OCI-LY7 (cell line): ENCODE measurements around the gene STK26. TPM values are rescaled to one million over a fixed set of nuclear protein-coding genes. Genes with fewer than 3 reads are reported as not detected.
A peak's percentile ranks its signal among the peaks of the same experiment; 100 is the strongest.

Experiments
- BruUV-seq: library from RNA; stranded (reverse); fragments of 400-500 nt; replicated peaks from 2 replicates; lab custom pipeline; 2021; lab: Mats Ljungman, UMichigan
- CTCF ChIA-PET: fragments of 300-600 bp; sonication (Branson Sonifier 250); formaldehyde crosslinking; loops from one replicate; lab custom pipeline; 2022; ENCODE audit warnings: antibody characterized with exemption; ENCODE audit not compliant: unreplicated experiment; lab: Charles Lee
- POLR2A ChIA-PET: fragments of 300-600 bp; sonication (Branson Sonifier 250); formaldehyde crosslinking; loops from one replicate; lab custom pipeline; 2022; ENCODE audit warnings: antibody characterized with exemption; lab: Charles Lee
- DNase-seq: peaks from one replicate; pipeline ENCODE4 v3.0.0-alpha.2; 2015; ENCODE audit warnings: low spot score
- H2AFZ ChIP-seq: fragments of 200-600 bp; sonication (generic), shearing (Covaris generic); 2 replicates; pipeline ENCODE4 v1.6.1; 2014; ENCODE audit warnings: mild to moderate bottlenecking, antibody characterized with exemption, low read length, moderate library complexity
- H3K27ac ChIP-seq: fragments of 200-600 bp; sonication (generic); 2 replicates; pipeline ENCODE4 v1.5.1; 2014; ENCODE audit warnings: mixed run types, low read depth, mild to moderate bottlenecking, moderate library complexity, low read length, inconsistent platforms; ENCODE audit not compliant: poor library complexity, severe bottlenecking
- H3K36me3 ChIP-seq: fragments of 200-600 bp; sonication (generic); 2 replicates; pipeline ENCODE4 v1.6.1; 2014; ENCODE audit warnings: mild to moderate bottlenecking, antibody characterized with exemption, low read length, moderate library complexity, mixed read lengths; ENCODE audit not compliant: insufficient read depth
- H3K4me1 ChIP-seq: fragments of 200-600 bp; sonication (generic); 2 replicates; pipeline ENCODE4 v1.5.1; 2014; ENCODE audit warnings: mild to moderate bottlenecking, low read length; ENCODE audit not compliant: insufficient read depth, poor library complexity, severe bottlenecking
- H3K4me2 ChIP-seq: fragments of 200-600 bp; sonication (generic); 2 replicates; pipeline ENCODE4 v1.6.1; 2014; ENCODE audit warnings: mild to moderate bottlenecking, low read length
- H3K4me3 ChIP-seq: fragments of 200-600 bp; sonication (generic); 2 replicates; pipeline ENCODE4 v1.5.1; 2014; ENCODE audit warnings: mild to moderate bottlenecking, low read depth, low read length; ENCODE audit not compliant: poor library complexity, severe bottlenecking
- H3K79me2 ChIP-seq: fragments of 200-600 bp; sonication (generic); 2 replicates; pipeline ENCODE4 v1.6.1; 2016; ENCODE audit warnings: low read depth, mild to moderate bottlenecking, low read length, moderate library complexity, mixed read lengths; ENCODE audit not compliant: insufficient read depth
- H3K9me2 ChIP-seq: fragments of 200-600 bp; sonication (generic); 2 replicates; pipeline ENCODE4 v1.6.1; 2016; ENCODE audit warnings: mild to moderate bottlenecking, low read length, mixed read lengths; ENCODE audit not compliant: insufficient read depth
- H3K9me3 ChIP-seq: fragments of 200-600 bp; sonication (generic); 2 replicates; pipeline ENCODE4 v1.6.1; 2014; ENCODE audit warnings: mild to moderate bottlenecking, mixed run types, low read length, mixed read lengths
- H4K20me1 ChIP-seq: fragments of 200-600 bp; sonication (generic); 2 replicates; pipeline ENCODE4 v1.6.1; 2014; ENCODE audit warnings: mild to moderate bottlenecking, antibody characterized with exemption, low read length, moderate library complexity, mixed read lengths; ENCODE audit not compliant: insufficient read depth
- EZH2phosphoT487 ChIP-seq: fragments of 200-600 bp; sonication (generic); IDR thresholded peaks from 2 replicates; pipeline ENCODE4 v1.6.1; 2018; ENCODE audit warnings: low read depth, borderline replicate concordance, mild to moderate bottlenecking, mixed run types, antibody characterized with exemption, low read length, moderate library complexity, mixed read lengths
- intact Hi-C: fragments of 100-400 bp; cut with micrococcal nuclease; formaldehyde crosslinking; loops from one replicate; pipeline ENCODE4 v1.10.0; 2022; ENCODE audit not compliant: unreplicated experiment
- total RNA-seq, 2 experiments: library from RNA; depleted of rRNA in 1 of 2; stranded (reverse); fragments of >200 nt in 1 of 2; shearing (Covaris generic) in 1 of 2; gene quantifications; 2 replicates each; pipeline ENCODE4 v1.2.3, GENCODE V29; 2014 to 2022
- TF ChIP-seq, protein P1 (sequence below): fragments of 200-600 bp; sonication (generic); conservative IDR thresholded peaks from 2 replicates; pipeline ENCODE4 v1.5.1; 2014; ENCODE audit warnings: mild to moderate bottlenecking, antibody characterized with exemption, low read length, moderate library complexity, mixed read lengths

STK26 gene
- total RNA-seq, 2 experiments from 2014 or later = 28.6 to 28.8 TPM

DNA sequence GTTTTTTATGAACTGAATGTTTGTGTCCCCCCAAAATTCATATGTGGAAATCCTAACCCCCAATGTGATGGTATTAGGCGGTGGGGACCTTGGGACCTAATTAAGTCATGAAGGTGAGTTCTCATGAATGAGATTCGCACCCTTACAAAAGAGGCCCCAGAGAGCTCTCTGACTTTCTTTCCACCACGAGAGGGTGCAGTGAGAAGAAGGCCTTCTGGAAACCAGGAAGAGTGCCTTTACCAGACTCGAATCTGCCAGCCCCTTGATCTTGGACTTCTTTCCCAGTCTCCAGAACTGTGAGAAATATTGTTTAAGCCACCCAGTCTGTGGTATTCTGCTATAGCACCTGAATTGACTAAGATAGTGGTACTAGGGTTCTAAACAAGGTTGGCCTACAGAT lies 40.8 kb downstream of the STK26 start:
- DNase-seq = no peak
- no peak overlapping the region for H2AFZ ChIP-seq
- no TSS peak for BruUV-seq
- no peaks in the 10 kb centered on the region for H3K9me2 ChIP-seq
- no peaks in the 10 kb centered on the region for H3K9me3 ChIP-seq
- peaks cover 12% of the 10 kb centered on the region for H3K4me1 ChIP-seq
- intact Hi-C loops = no loop called here
- ChIA-PET POLR2A (interaction anchor here (0.5 kb wide), 1 partner anchor 180 kb away, joined by 3 read pairs; no protein-coding TSS in a partner anchor), CTCF (no interaction called here)
- H3K27ac ChIP-seq = no peak overlapping the region
- H4K20me1 ChIP-seq = no peaks in the 10 kb centered on the region
- TF ChIP-seq, protein P1, sequence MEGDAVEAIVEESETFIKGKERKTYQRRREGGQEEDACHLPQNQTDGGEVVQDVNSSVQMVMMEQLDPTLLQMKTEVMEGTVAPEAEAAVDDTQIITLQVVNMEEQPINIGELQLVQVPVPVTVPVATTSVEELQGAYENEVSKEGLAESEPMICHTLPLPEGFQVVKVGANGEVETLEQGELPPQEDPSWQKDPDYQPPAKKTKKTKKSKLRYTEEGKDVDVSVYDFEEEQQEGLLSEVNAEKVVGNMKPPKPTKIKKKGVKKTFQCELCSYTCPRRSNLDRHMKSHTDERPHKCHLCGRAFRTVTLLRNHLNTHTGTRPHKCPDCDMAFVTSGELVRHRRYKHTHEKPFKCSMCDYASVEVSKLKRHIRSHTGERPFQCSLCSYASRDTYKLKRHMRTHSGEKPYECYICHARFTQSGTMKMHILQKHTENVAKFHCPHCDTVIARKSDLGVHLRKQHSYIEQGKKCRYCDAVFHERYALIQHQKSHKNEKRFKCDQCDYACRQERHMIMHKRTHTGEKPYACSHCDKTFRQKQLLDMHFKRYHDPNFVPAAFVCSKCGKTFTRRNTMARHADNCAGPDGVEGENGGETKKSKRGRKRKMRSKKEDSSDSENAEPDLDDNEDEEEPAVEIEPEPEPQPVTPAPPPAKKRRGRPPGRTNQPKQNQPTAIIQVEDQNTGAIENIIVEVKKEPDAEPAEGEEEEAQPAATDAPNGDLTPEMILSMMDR = no peak
- TF ChIP-seq EZH2phosphoT487 = no peak
- H3K4me3 ChIP-seq = no peak overlapping the region
- H3K4me2 ChIP-seq = no peak overlapping the region
- H3K36me3 ChIP-seq = peaks cover 6% of the 10 kb centered on the region; the same call in 1 of the 2 replicates
- no peaks in the 10 kb centered on the region for H3K79me2 ChIP-seq

DNA sequence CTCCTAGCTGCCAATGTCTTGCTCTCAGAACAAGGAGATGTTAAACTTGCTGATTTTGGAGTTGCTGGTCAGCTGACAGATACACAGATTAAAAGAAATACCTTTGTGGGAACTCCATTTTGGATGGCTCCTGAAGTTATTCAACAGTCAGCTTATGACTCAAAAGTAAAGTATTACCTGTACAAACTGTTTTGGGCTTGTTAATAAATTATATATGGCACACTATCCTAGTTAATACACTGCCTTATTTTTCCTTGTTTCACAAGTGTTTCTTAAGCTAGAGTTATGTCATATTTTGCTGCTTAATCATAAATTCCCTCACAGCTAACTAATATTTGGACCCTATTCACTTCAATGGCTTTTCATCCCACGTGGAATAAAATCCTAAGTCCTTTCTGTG lies 45.3 kb downstream of the STK26 start:
- POLR2A ChIA-PET = no interaction called here
- TF ChIP-seq, protein P1 = no peak
- Histone ChIP-seq H3K9me2 (no peaks in the 10 kb centered on the region), H2AFZ (no peak overlapping the region), H3K4me1 (no peaks in the 10 kb centered on the region), H3K4me2 (no peak overlapping the region), H3K9me3 (no peaks in the 10 kb centered on the region), H3K79me2 (no peaks in the 10 kb centered on the region), H3K36me3 (peaks cover 23% of the 10 kb centered on the region; the same call in 1 of the 2 replicates), H3K27ac (no peak overlapping the region), H3K4me3 (no peak overlapping the region), H4K20me1 (no peaks in the 10 kb centered on the region)
- DNase-seq = no peak
- intact Hi-C loops = loop anchor here (5.0 kb wide), 2 partner anchors 46 to 226 kb away; partner anchors contain the start of gene STK26
- BruUV-seq = no TSS peak
- CTCF ChIA-PET = no interaction called here

DNA sequence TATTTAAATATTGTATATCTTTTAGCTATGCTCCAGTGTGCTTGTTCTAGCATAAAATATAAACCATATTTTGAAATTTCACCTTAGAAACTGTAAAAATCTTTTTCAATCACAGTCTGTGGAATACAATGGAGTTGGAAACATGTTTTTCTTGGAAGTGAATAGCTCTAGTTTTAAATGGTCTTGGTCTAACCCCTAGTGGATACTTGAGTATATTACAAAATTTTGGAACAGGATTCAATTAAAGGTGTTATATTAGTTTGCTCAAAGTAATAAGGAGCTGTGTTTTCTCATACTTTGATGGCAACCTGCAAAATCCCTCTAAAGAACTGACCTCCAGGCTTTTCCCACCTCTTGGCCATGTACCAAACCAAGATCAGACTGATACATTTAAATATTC lies 48.2 kb downstream of the STK26 start:
- Histone ChIP-seq H3K9me2 (no peaks in the 10 kb centered on the region), H3K27ac (no peak overlapping the region), H3K79me2 (no peaks in the 10 kb centered on the region), H2AFZ (no peak overlapping the region), H3K4me1 (no peaks in the 10 kb centered on the region), H3K4me2 (no peak overlapping the region), H3K9me3 (no peaks in the 10 kb centered on the region), H3K36me3 (peaks cover 34% of the 10 kb centered on the region; the same call in 1 of the 2 replicates), H4K20me1 (no peaks in the 10 kb centered on the region), H3K4me3 (no peak overlapping the region)
- CTCF ChIA-PET = no interaction called here
- DNase-seq = peak; percentile 9
- BruUV-seq = no TSS peak
- no peak for TF ChIP-seq EZH2phosphoT487
- TF ChIP-seq, protein P1 = peak; percentile 67
- intact Hi-C loops = no loop called here
- POLR2A ChIA-PET = interaction anchor here (0.6 to 1.4 kb wide), 5 partner anchors 10 to 129 kb away, joined by 3 to 7 read pairs (median 3); no protein-coding TSS in a partner anchor
